Measurements from ENCODE around the gene KCNH6. TPM values are rescaled to one million over a fixed set of nuclear protein-coding genes. Genes with fewer than 3 reads are reported as not detected.

KCNH6 gene, protein sequence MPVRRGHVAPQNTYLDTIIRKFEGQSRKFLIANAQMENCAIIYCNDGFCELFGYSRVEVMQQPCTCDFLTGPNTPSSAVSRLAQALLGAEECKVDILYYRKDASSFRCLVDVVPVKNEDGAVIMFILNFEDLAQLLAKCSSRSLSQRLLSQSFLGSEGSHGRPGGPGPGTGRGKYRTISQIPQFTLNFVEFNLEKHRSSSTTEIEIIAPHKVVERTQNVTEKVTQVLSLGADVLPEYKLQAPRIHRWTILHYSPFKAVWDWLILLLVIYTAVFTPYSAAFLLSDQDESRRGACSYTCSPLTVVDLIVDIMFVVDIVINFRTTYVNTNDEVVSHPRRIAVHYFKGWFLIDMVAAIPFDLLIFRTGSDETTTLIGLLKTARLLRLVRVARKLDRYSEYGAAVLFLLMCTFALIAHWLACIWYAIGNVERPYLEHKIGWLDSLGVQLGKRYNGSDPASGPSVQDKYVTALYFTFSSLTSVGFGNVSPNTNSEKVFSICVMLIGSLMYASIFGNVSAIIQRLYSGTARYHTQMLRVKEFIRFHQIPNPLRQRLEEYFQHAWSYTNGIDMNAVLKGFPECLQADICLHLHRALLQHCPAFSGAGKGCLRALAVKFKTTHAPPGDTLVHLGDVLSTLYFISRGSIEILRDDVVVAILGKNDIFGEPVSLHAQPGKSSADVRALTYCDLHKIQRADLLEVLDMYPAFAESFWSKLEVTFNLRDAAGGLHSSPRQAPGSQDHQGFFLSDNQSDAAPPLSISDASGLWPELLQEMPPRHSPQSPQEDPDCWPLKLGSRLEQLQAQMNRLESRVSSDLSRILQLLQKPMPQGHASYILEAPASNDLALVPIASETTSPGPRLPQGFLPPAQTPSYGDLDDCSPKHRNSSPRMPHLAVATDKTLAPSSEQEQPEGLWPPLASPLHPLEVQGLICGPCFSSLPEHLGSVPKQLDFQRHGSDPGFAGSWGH
- not detected for total RNA-seq

- no peak for DNase-seq (ENCODE audit: low spot score)
- no peak for ATAC-seq
Measured at GRCh38 chr17:63523253-63523855, at the start of gene KCNH6. KCNH6 (plus strand) TSS chr17:63523358; CDS start chr17:63523414, 56 bp downstream.

DNA sequence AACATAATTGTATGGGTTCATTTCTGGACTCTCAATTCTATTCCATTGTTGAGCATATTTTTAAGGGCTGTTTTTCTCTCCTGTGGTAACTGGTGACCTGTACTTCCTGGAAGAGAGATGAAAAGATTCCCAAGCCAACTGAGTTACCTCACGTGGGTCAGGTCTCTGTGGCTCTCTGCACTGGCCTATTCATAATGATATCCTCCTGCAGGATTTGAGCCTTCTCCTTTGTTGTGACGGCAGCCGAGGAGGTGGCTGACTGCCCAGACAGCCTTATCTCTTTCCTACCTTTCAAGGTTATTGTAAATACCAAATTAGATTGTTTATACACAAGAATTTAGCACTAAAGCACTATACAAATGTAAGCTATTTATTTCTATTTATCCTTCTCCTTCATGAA lies 49.0 kb upstream of the KCNH6 start:
- peak; percentile 13 for ATAC-seq

DNA sequence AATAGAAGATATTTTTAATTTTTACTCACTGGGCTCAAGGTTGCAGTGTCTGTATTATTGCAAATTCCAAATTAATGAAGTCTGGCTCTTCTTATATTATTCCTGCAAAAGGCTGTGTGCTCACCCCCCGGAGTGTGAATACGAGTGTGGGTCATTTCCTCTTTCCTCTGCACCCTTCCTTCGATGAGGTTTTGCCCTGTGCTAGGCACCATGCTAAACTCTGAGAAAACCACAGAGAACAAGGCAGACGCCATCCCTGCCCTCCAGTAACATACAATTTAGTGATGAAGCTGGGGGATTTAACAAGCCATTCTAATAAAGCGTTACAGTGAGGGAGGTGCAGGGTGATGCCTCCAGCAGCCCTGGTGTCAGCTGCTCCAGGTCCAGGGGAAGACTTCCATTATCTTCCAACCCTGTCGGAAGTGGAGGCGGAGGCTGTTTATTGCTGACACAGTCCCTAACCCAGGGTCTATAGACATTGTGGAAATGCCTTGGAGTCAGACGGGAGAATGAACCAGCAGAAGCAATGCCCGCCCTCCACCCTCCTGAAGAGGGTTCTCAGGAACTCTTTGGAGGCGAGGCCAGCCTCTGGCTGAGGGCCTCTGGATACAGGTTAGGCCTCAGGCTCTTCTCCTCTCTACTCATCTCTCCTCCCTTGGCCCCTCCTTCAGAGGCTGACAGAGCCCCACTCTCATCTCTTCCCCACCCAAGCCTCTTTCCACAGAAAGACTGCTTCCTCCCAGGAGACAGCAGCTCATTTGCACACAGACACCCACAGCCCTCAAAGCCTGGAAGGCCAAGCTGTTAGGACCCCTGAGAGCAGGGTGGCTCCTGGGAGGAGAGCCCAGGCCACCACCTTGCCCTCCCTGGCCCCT lies 48.3 kb upstream of the KCNH6 start:
- DNase-seq (ENCODE audit: low spot score): no peak
- ATAC-seq: no peak

More for the DNA sequence above, 49.0 kb upstream of the KCNH6 start:
- DNase-seq (ENCODE audit: low spot score): no peak

GRCh38 chr17:63475491-63476412 lies 47.4 kb upstream of the KCNH6 start:
- ATAC-seq: no peak
- DNase-seq (ENCODE audit: low spot score): no peak

- DNase-seq (ENCODE audit: low spot score) (no peak), ATAC-seq (peak; percentile 17)
Measured at GRCh38 chr17:63476459-63476853, 46.7 kb upstream of the KCNH6 start.

DNA sequence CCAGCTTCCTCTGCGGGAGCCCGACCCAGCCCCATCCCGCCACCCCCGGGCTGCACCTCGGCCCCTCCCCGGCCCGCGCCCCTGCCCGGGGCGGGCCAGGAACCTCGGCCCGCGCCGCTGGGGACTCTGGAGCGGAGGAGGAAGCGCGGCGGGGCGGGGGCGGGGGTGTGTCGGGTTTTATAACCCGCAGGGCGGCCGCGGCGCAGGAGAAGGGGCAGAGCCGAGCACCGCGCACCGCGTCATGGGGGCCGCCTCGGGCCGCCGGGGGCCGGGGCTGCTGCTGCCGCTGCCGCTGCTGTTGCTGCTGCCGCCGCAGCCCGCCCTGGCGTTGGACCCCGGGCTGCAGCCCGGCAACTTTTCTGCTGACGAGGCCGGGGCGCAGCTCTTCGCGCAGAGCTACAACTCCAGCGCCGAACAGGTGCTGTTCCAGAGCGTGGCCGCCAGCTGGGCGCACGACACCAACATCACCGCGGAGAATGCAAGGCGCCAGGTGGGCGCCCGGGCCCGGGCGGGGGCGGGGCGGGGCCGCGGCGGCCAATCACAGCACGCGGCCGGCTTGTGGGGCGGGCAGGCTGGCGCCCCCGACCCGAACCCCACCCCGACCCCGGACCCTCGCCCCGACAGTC lies 46.2 kb upstream of the KCNH6 start, which contains the start of gene ACE:
Gene ACE (plus strand): TSS at position 208 of the 626 bp plus-strand sequence. CDS start 34 bp downstream, at position 242.
- DNase-seq (ENCODE audit: low spot score): no peak
- peak; percentile 59 for ATAC-seq

- DNase-seq (ENCODE audit: low spot score) (no peak), ATAC-seq (no peak)
Measured at GRCh38 chr17:63477480-63478440, 45.4 kb upstream of the KCNH6 start.

DNA sequence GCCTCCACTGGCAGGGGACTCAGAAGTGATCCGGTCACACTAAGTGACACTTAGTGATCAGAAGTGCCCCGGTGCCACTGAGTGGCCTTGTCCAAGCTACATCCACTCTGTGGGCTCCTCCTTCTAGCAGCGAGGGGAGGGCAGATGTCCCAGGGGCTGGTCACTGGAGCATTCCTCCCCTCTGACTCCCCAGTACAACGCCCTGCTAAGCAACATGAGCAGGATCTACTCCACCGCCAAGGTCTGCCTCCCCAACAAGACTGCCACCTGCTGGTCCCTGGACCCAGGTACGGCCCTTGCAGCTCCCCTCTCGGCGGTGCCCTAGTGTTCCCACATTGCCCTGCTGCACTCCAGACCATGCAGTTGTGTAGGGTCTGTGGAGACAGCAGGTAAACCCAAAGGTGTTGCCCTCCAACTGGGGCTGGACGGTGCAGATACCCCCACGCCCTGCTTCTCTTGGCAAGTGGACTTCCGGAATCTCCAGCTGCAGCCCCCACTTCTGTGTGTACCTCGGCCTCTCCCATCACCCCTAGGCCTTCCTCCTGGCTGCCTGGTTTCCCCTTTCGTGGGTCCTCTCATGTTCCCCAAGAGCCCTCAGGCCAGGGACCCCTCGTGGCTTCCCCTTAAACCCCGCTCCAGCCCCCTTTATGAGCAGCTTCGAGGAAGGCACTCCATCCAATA lies 44.2 kb upstream of the KCNH6 start:
- ATAC-seq (peak; percentile 89), DNase-seq (ENCODE audit: low spot score) (peak; percentile 76)

DNA sequence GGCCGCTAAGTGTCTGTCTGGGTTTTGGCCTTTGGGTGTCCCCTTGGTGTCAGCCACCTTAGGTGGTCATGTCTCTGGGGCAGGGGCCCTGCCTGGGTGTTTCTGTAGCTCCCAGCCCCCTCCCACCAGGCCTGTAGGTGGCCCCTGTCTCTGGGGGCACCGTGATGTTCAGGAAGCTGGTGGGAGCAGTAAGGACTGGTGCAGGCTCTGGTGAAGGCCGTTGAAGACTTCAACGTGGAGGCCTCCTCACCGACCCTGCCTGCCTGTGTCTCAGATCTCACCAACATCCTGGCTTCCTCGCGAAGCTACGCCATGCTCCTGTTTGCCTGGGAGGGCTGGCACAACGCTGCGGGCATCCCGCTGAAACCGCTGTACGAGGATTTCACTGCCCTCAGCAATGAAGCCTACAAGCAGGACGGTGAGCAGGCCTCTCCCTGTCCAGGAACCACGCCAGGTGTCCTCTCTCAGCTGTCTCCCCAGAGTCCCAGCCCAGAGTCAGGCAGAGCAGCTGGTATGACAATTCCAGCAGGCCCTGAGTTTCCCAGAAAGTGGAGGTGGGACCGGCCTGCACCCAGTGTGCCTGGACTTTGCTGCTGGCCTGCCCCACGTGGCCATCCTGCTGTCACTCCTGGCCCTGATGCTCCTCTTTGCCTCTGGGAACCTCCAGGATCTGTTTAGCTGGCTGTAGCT lies 43.5 kb upstream of the KCNH6 start:
- ATAC-seq (no peak), DNase-seq (ENCODE audit: low spot score) (no peak)

GRCh38 chr17:63480192-63480784 lies 42.9 kb upstream of the KCNH6 start:
- ATAC-seq: no peak
- DNase-seq (ENCODE audit: low spot score): no peak

- no peak for DNase-seq (ENCODE audit: low spot score)
Measured at GRCh38 chr17:63480826-63481487, 42.2 kb upstream of the KCNH6 start.

GRCh38 chr17:63481488-63481870 lies 41.7 kb upstream of the KCNH6 start:
- DNase-seq (ENCODE audit: low spot score): no peak
- no peak for ATAC-seq

More at GRCh38 chr17:63480826-63481487, 42.2 kb upstream of the KCNH6 start:
- no peak for ATAC-seq

DNA sequence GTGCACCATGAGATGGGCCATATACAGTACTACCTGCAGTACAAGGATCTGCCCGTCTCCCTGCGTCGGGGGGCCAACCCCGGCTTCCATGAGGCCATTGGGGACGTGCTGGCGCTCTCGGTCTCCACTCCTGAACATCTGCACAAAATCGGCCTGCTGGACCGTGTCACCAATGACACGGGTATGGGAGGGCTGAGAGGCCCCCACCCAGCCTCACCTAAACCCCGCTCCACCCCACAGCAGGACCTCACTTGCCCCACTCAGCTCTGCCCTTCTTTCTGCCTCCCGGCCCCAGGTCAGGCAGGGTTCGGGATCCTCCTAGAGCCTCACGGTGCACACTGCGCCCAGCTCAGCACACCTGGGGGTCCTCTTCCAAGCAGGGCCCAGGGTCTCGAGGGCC lies 40.6 kb upstream of the KCNH6 start:
- DNase-seq (ENCODE audit: low spot score) (no peak), ATAC-seq (no peak)

DNA sequence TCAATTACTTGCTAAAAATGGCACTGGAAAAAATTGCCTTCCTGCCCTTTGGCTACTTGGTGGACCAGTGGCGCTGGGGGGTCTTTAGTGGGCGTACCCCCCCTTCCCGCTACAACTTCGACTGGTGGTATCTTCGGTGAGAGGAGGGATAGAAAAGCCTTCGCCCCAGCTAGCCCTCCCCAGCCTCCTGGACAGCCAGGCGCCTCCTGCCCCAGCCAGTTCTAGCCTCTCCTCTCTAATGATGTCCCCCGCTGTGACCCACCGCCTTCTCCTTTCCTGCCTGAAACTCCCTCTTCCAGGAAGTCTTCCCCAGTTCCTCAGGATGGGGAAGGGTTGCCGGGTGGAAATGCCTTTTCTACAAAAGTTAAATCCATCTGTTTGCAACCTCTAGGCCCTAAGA lies 40.1 kb upstream of the KCNH6 start:
- no peak for DNase-seq (ENCODE audit: low spot score)
- ATAC-seq: no peak
